K562 treated with DMSO at 1 percent for 4 hours (cell line): Measurements from ENCODE around the gene INO80B. TPM values are rescaled to one million over a fixed set of nuclear protein-coding genes. Genes with fewer than 3 reads are reported as not detected.

Source experiments
- total RNA-seq: library from RNA; unstranded; fragments of 300-600 nt; gene quantifications from 2 replicates; pipeline ENCODE4 v1.2.3, GENCODE V29; 2022; ENCODE audit not compliant: insufficient read depth

The INO80B gene
- 11.7 and 12.3 TPM in 2 replicates for total RNA-seq

DNA sequence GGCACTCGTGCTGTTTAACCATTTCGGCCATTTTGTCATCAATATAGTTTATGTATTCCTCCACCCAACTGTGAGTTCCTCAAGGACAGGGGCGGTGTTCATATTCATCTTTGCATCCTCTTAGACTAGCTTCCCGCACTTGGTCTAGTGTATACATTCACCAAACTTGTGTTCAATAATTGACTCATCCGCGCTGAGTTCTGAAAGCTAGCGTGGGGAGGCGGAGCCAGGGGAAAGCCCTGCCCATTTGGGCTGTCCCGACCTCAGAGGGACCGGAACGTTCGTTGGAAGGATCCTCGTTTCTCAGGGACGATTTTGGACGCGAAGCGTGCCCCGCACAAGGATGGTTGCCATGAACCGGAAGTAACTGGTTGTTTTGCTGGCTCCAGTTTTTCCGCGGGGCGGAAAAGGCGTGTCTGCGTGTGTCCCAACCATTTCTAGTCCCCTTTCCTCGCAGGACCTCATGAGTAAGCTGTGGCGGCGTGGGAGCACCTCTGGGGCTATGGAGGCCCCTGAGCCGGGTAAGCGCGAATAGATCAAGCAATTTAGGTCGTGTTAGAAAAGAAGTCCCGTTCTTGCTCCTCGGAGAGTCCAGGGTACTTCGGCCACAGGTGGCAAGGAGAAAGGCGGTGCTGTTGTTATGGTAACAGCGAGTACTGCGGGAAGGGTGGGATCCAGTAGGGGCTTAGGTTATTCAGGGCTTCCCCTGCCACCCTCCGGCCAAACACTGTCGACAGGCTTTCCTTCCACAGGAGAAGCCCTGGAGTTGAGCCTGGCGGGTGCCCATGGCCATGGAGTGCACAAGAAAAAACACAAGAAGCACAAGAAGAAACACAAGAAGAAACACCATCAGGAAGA, at the start of gene INO80B:
TSS of gene INO80B (plus strand) at position 434 of the 858 bp plus-strand sequence. CDS start at position 464, 30 bp downstream.

GRCh38 chr2:74421221-74421870, 33.5 kb upstream of the INO80B start, which contains the start of the genes C2orf81 and WDR54:
Gene C2orf81, minus strand, starts transcription at chr2:74421619. Its CDS starts 59 bp downstream, at chr2:74421560.
Gene WDR54, plus strand, starts transcription at chr2:74421730. Its CDS starts 424 bp downstream, at chr2:74422154.

DNA sequence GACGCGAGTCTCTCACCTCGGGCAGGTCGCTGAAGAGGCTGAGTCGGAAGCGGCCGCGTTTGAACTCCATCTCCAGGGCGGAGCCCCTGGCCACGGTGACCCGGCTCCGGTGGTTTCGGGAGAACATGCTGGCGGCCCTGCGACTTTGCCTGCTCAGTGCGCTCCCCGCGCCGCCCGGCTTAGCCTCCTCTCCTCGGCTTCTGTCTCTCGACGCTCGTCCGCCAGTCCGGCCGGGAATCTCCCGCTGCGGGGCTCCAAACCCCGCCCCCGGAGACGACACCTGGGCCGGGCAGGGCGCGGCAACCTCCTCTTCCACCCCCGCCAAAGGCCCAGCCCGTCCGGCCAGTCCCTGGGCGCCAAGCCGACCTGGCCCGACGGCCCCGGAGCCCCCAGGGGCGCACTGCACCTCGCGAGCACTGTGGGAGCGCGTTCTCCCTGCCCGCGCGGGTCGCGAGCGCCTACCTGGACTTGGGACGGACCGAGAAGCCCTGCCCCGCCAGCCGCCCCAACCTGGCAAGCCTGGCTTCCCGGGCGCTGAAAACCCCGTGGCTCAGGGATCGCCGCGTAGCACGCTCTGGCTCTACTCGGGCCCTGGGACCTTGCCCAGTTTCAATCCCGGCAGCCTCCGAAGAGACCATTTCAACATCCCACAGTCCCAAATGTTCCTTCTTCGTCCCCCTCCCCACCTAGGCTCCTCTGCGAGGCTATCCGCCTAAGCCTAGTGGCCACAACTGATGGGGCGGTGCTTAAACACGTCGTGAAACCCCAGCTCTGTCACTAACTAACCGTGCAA, 13.0 kb upstream of the INO80B start, which contains the start of gene RTKN:
TSS of gene RTKN (minus strand) at position 248 of the 793 bp plus-strand sequence. CDS start at position 127, 121 bp downstream.

GRCh38 chr2:74458132-74458937, 3.4 kb downstream of the INO80B start, which contains the start of gene WBP1:
Gene WBP1, plus strand, starts transcription at chr2:74458438. Its CDS starts 165 bp downstream, at chr2:74458603.

GRCh38 chr2:74472086-74472944, 17.4 kb downstream of the INO80B start, which contains the start of gene MRPL53:
Gene MRPL53, minus strand, starts transcription at chr2:74472680. Its CDS starts 20 bp downstream, at chr2:74472660.

GRCh38 chr2:74482801-74483674, 28.2 kb downstream of the INO80B start, which contains the start of the genes CCDC142 and TTC31:
Gene CCDC142, minus strand, starts transcription at chr2:74482998. Its CDS starts 161 bp downstream, at chr2:74482837.
Gene TTC31, plus strand, starts transcription at chr2:74483081. Its CDS starts 15 bp downstream, at chr2:74483096.

DNA sequence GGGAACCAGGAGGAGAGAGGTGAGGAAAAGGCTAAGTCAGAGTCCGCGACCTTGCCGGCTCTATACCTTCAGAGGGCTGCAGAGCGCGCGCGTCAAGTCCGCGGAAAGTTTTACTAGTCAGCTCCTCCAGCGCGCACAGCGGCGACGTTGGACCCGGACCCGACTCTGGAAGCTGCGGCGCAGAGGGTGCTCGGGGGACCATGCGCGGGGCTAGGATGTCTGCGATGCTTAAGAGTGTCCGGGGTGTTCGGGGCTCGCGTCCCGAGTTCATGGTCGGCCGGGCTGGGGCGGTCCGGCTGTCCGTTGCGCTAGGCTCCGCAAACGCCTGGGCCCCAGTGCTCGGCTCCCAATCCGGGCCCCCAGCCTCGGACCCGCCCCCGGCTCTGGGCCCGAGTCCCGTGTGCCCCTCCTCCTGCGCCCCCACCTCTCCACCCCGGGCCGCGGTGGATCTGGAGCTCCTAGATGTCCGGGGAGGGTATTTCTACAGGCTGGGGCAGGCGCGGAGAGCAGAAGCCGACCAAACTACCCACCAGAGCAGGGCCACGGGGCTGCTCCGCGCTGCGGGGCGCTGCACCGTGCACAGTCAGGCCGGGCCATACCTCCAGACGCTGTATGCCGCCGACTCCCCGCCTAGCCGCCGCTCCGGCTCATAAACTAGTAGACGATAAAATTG, 44.5 kb downstream of the INO80B start, which contains the start of gene LBX2:
TSS of gene LBX2 (minus strand) at position 337 of the 673 bp plus-strand sequence. CDS start at position 271, 66 bp downstream.

GRCh38 chr2:74507145-74507925, 52.4 kb downstream of the INO80B start, which contains the start of gene PCGF1:
Gene PCGF1, minus strand, starts transcription at chr2:74507695. Its CDS starts 27 bp downstream, at chr2:74507668.

Other genes with a start within 250 kb of the INO80B start
- gene SLC4A5, start 111.7 kb upstream of the INO80B start, total RNA-seq, result 0.18 and 0.19 TPM in 2 replicates
- 51.5 and 62.4 TPM in 2 replicates for gene DCTN1, start 74.8 kb upstream of the INO80B start, total RNA-seq
- 1.9 TPM in 1 of 2 replicates, not detected in the other for gene C2orf81, start 33.5 kb upstream of the INO80B start, total RNA-seq
- 5.0 and 9.9 TPM in 2 replicates for gene WDR54, start 33.4 kb upstream of the INO80B start, total RNA-seq
- gene RTKN, start 13.2 kb upstream of the INO80B start, total RNA-seq, result 3.1 and 3.5 TPM in 2 replicates
- gene WBP1, start 3.4 kb downstream of the INO80B start, total RNA-seq, result 30.7 and 38.6 TPM in 2 replicates
- 67.0 and 69.3 TPM in 2 replicates for gene MOGS, start 10.3 kb downstream of the INO80B start, total RNA-seq
- 40.6 and 79.9 TPM in 2 replicates for gene MRPL53, start 17.6 kb downstream of the INO80B start, total RNA-seq
- gene CCDC142, start 27.9 kb downstream of the INO80B start, total RNA-seq, result 3.1 and 3.5 TPM in 2 replicates
- 12.2 and 12.6 TPM in 2 replicates for gene TTC31, start 28.0 kb downstream of the INO80B start, total RNA-seq
- gene LBX2, start 44.5 kb downstream of the INO80B start, total RNA-seq, result 5.0 and 8.8 TPM in 2 replicates
- 17.9 and 23.7 TPM in 2 replicates for gene PCGF1, start 52.6 kb downstream of the INO80B start, total RNA-seq
- 0.30 TPM in 1 of 2 replicates, not detected in the other for gene TLX2, start 59.4 kb downstream of the INO80B start, total RNA-seq
- 0.23 TPM in 1 of 2 replicates, not detected in the other for gene DQX1, start 71.1 kb downstream of the INO80B start, total RNA-seq
- 139 and 171 TPM in 2 replicates for gene AUP1, start 74.6 kb downstream of the INO80B start, total RNA-seq
- 48.2 and 59.0 TPM in 2 replicates for gene HTRA2, start 74.8 kb downstream of the INO80B start, total RNA-seq
- gene LOXL3, start 98.9 kb downstream of the INO80B start, total RNA-seq, result 0.33 and 1.8 TPM in 2 replicates
- 22.1 and 27.0 TPM in 2 replicates for gene DOK1, start 99.6 kb downstream of the INO80B start, total RNA-seq
- 0.39 TPM in 1 of 2 replicates, not detected in the other for gene M1AP, start 193.2 kb downstream of the INO80B start, total RNA-seq
- gene SEMA4F, start 199.2 kb downstream of the INO80B start, total RNA-seq, result 3.8 and 10.5 TPM in 2 replicates